Measurements from ENCODE around the gene RELN.

DNA sequence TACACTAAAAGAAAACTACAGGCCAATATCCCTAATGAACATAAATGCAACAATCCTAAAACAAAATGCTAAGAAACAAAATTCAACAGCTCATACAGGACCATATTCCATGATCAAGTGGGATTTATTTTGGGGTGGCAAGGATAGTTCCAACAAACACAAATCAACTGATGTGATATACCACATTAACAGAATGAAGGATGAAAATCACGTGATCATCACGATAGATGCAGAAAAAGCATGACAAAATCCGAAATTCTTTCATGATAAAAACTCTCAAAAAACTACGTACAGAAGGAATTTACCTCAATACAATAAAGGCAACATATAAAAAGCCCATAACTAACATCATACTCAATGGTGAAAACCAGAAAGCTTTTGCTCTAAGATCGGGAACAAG is 124.0 kb downstream of the RELN start:
- TF ChIP-seq, protein P1, sequence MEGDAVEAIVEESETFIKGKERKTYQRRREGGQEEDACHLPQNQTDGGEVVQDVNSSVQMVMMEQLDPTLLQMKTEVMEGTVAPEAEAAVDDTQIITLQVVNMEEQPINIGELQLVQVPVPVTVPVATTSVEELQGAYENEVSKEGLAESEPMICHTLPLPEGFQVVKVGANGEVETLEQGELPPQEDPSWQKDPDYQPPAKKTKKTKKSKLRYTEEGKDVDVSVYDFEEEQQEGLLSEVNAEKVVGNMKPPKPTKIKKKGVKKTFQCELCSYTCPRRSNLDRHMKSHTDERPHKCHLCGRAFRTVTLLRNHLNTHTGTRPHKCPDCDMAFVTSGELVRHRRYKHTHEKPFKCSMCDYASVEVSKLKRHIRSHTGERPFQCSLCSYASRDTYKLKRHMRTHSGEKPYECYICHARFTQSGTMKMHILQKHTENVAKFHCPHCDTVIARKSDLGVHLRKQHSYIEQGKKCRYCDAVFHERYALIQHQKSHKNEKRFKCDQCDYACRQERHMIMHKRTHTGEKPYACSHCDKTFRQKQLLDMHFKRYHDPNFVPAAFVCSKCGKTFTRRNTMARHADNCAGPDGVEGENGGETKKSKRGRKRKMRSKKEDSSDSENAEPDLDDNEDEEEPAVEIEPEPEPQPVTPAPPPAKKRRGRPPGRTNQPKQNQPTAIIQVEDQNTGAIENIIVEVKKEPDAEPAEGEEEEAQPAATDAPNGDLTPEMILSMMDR (IDR thresholded peaks at IDR 0.05), result no peak
- no peak for TF ChIP-seq POLR2AphosphoS5 (IDR thresholded peaks at IDR 0.05; ENCODE audit: low read depth, low read length)
- no peak for TF ChIP-seq TCF7L2 (IDR thresholded peaks at IDR 0.05; ENCODE audit: low read depth, low read length)
- no peak for TF ChIP-seq SIN3A (IDR thresholded peaks at IDR 0.05; ENCODE audit: borderline replicate concordance, insufficient read depth, low read depth, low read length)

Data from Panc1 (cell line).